GM12878 (cell line): Measurements from ENCODE around the gene LGALSL. TPM values are rescaled to one million over a fixed set of nuclear protein-coding genes. Genes with fewer than 3 reads are reported as not detected.

Experiments used
- ATAC-seq: fragments of 200-7000 bp; cut with Tn5 transposase; 3 replicates; pipeline ENCODE4 v1.9.1; 2020; ENCODE audit warnings: mild to moderate bottlenecking, moderate library complexity
- BruUV-seq: library from RNA; stranded (reverse); fragments of 400-500 nt; replicated peaks from 2 replicates; lab custom pipeline; 2021; lab: Mats Ljungman, UMichigan
- CTCF ChIA-PET: fragments of 300-600 bp; sonication (Branson Sonifier 250); formaldehyde crosslinking; extraction: SDS; loops from one replicate; lab custom pipeline; 2021; ENCODE audit warnings: inconsistent platforms; lab: Yijun Ruan, JAX
- POLR2A ChIA-PET: fragments of 350-600 bp; formaldehyde crosslinking; extraction: SDS; loops from one replicate; lab custom pipeline; 2021; ENCODE audit warnings: inconsistent platforms; lab: Charles Lee
- RAD21 ChIA-PET: fragments of 300-600 bp; sonication (Branson Sonifier 250); formaldehyde crosslinking; loops from one replicate; lab custom pipeline; 2023; ENCODE audit warnings: antibody characterized with exemption; ENCODE audit not compliant: unreplicated experiment; lab: Charles Lee
- SMC1A ChIA-PET: fragments of 300-600 bp; sonication (Branson Sonifier 250); formaldehyde crosslinking; loops from one replicate; lab custom pipeline; 2023; ENCODE audit not compliant: unreplicated experiment, uncharacterized antibody; lab: Charles Lee
- DNase-seq: peaks from one replicate; pipeline ENCODE4 v3.0.0-alpha.2; 2011; ENCODE audit warnings: low read depth, low spot score
- FAIRE-seq: peaks from 3 replicates; lab custom pipeline; 2011; peaks lifted over from hg19 to GRCh38; lab: Jason Lieb, UNC
- H2AFZ ChIP-seq: 2 replicates; pipeline ENCODE4 v1.6.0; 2011; ENCODE audit warnings: low read depth, low read length, control low read depth; ENCODE audit not compliant: control insufficient read depth
- H3K27ac ChIP-seq: 2 replicates; pipeline ENCODE4 v1.5.1; 2011; ENCODE audit warnings: control low read depth; ENCODE audit not compliant: control insufficient read depth, insufficient read depth
- H3K27me3 ChIP-seq, 2 experiments: replicated peaks in 1 of 2; 2 replicates each; pipeline versions ENCODE4 v1.6.0 to v1.6.1; 2011; ENCODE audit warnings: low read length in 1 of 2; ENCODE audit not compliant: control insufficient read depth in 2 of 2, insufficient read depth in 2 of 2
- H3K36me3 ChIP-seq, 2 experiments: 2 replicates each; pipeline ENCODE4 v1.5.1; 2011; ENCODE audit warnings: low read length in 1 of 2; ENCODE audit not compliant: control insufficient read depth in 2 of 2, insufficient read depth in 2 of 2
- H3K4me1 ChIP-seq: 2 replicates; pipeline ENCODE4 v1.6.1; 2011; ENCODE audit warnings: mild to moderate bottlenecking, low read length, moderate library complexity, mixed read lengths; ENCODE audit not compliant: control insufficient read depth, insufficient read depth
- H3K4me2 ChIP-seq: 2 replicates; pipeline ENCODE4 v1.6.0; 2011; ENCODE audit warnings: control low read depth; ENCODE audit not compliant: control insufficient read depth, insufficient read depth
- H3K4me3 ChIP-seq: fragments of 200-600 bp; sonication (generic); 2 replicates; pipeline ENCODE4 v1.5.1; 2016
- H3K79me2 ChIP-seq: 2 replicates; pipeline ENCODE4 v1.6.0; 2011; ENCODE audit warnings: low read length; ENCODE audit not compliant: control insufficient read depth, insufficient read depth
- H3K9ac ChIP-seq: 2 replicates; pipeline ENCODE4 v1.8.0; 2011; ENCODE audit warnings: low read length, control low read depth, mixed read lengths; ENCODE audit not compliant: control insufficient read depth, insufficient read depth
- H3K9me3 ChIP-seq: replicated peaks from 3 replicates; pipeline ENCODE4 v1.5.1; 2011; ENCODE audit warnings: mild to moderate bottlenecking, low read length; ENCODE audit not compliant: control insufficient read depth, insufficient read depth
- H4K20me1 ChIP-seq: 2 replicates; pipeline ENCODE4 v1.6.0; 2011; ENCODE audit not compliant: control insufficient read depth, insufficient read depth
- BRCA1 ChIP-seq: IDR thresholded peaks from 2 replicates; pipeline ENCODE4 v1.6.1; 2011; ENCODE audit warnings: low read depth, low read length, improper control_type of control experiment
- MXI1 ChIP-seq: fragments of 150-350 bp; IDR thresholded peaks from 2 replicates; pipeline ENCODE4 v1.6.1; 2011; ENCODE audit warnings: low read depth, mild to moderate bottlenecking, inconsistent platforms, low read length, improper control_type of control experiment
- WGBS: methylation state at CpG from one replicate; pipeline ENCODE4 v1.1.6; 2016; ENCODE audit warnings: low lambda C conversion rate; ENCODE audit not compliant: insufficient replicate concordance, insufficient coverage; ENCODE audit errors: missing lambda C conversion rate; 5-methylcytosine and 5-hydroxymethylcytosine counted together
- in situ Hi-C: fragments of 300-500 bp; cut with MboI; formaldehyde crosslinking; loops from 9 replicates; pipeline ENCODE4 v1.14.3; 2018; ENCODE audit warnings: mixed read lengths
- intact Hi-C: fragments of 100-400 bp; cut with micrococcal nuclease; formaldehyde crosslinking; loops from one replicate; pipeline ENCODE4 v1.14.2; 2022; ENCODE audit not compliant: unreplicated experiment
- polyA plus RNA-seq, 11 experiments: library from polyadenylated mRNA; depleted of rRNA in 4 of 11; unstranded in 6 of 11; stranded (reverse) in 5 of 11; fragments of >200 nt; fragmentation: Nextera tagmentation in 4 of 11; fragmentation: Illumina TruSeq in 1 of 11; extraction: Ambion mirVana in 4 of 11; extraction: Trizol in 1 of 11; gene quantifications; 1 replicate in 1 of 11; 2 replicates in 10 of 11; pipeline versions ENCODE4 v1.2.1 to v1.2.3, GENCODE V29; 2011 to 2016; ENCODE audit warnings: inconsistent platforms in 2 of 11, missing spikeins in 2 of 11, low read depth in 1 of 11
- total RNA-seq, 4 experiments: library from RNA; depleted of rRNA in 3 of 4; stranded (reverse); fragments of >200 nt in 3 of 4; fragmentation: Illumina TruSeq in 1 of 4; extraction: Trizol in 1 of 4; gene quantifications; 2 replicates each; pipeline versions ENCODE4 v1.2.1 to v1.2.3, GENCODE V29; 2013 to 2021

The LGALSL gene
- total and polyA plus RNA-seq, 10 of the 15 experiments (the other 5 are each of a cell fraction or from before 2014, with no cell fraction given) = 3.3 to 9.1 (median 4.9) TPM

GRCh38 chr2:64479259-64480117 lies 25.5 kb downstream of the LGALSL start:
- POLR2A ChIA-PET = no interaction called here
- Histone ChIP-seq H2AFZ (no peak overlapping the region), H3K27ac (no peak overlapping the region), H3K79me2 (no peaks in the 10 kb centered on the region), H3K4me3 (no peak overlapping the region), H4K20me1 (no peaks in the 10 kb centered on the region), H3K4me2 (no peak overlapping the region), H3K4me1 (no peaks in the 10 kb centered on the region), H3K9ac (no peak overlapping the region), H3K27me3 (no peaks in the 10 kb centered on the region), H3K36me3 (no peaks in the 10 kb centered on the region), H3K9me3 (no peaks in the 10 kb centered on the region)
- CTCF ChIA-PET = interaction anchor here (0.6 to 12.8 kb wide), 8 partner anchors 9 to 907 kb away, joined by 3 to 467 read pairs (median 5); no protein-coding TSS in a partner anchor
- RAD21 ChIA-PET = interaction anchor here (0.9 to 14.6 kb wide), 3 partner anchors 9 to 150 kb away, joined by 3 to 240 read pairs (median 4); no protein-coding TSS in a partner anchor
- intact Hi-C loops (no loop called here), in situ Hi-C loops (loop anchor here (5.0 kb wide), 1 partner anchor 52 kb away; no protein-coding TSS in a partner anchor)
- no TSS peak for BruUV-seq
- no peak for DNase-seq
- SMC1A ChIA-PET = interaction anchor here (0.8 to 14.7 kb wide), 4 partner anchors 9 to 150 kb away, joined by 3 to 300 read pairs (median 4); no protein-coding TSS in a partner anchor
- FAIRE-seq = no peak
- 80% methylated on average over 10 of the region's 10 CpGs for WGBS
- TF ChIP-seq BRCA1 = no peak
- TF ChIP-seq, all 136 proteins: peak for 0
- no peak for ATAC-seq

- ATAC-seq (no peak), DNase-seq (no peak), FAIRE-seq (no peak)
- CTCF ChIA-PET = interaction anchor here (0.6 to 12.8 kb wide), 5 partner anchors 8 to 553 kb away, joined by 3 to 467 read pairs (median 4); no protein-coding TSS in a partner anchor
- in situ Hi-C loops = no loop called here
- H3K9me3 ChIP-seq = no peaks in the 10 kb centered on the region
- H3K27me3 ChIP-seq = no peaks in the 10 kb centered on the region
- BruUV-seq = no TSS peak
- SMC1A ChIA-PET = interaction anchor here (0.9 to 14.7 kb wide), 5 partner anchors 10 to 152 kb away, joined by 4 to 300 read pairs (median 5); no protein-coding TSS in a partner anchor
- TF ChIP-seq MXI1 = no peak
- intact Hi-C loops = no loop called here
- H3K9ac ChIP-seq = no peak overlapping the region
- no peaks in the 10 kb centered on the region for H3K36me3 ChIP-seq
- WGBS = 30% methylated on average over 5 of the region's 5 CpGs
- no peak overlapping the region for H3K4me2 ChIP-seq
- POLR2A ChIA-PET = interaction anchor here (1.1 kb wide), 1 partner anchor 9 kb away, joined by 3 read pairs; no protein-coding TSS in a partner anchor
- H3K4me1 ChIP-seq = no peaks in the 10 kb centered on the region
- H3K27ac ChIP-seq = no peak overlapping the region
- H4K20me1 ChIP-seq = no peaks in the 10 kb centered on the region
- H2AFZ ChIP-seq = no peak overlapping the region
- RAD21 ChIA-PET = interaction anchor here (1.0 to 14.6 kb wide), 2 partner anchors 152 to 432 kb away, joined by 3 to 240 read pairs; no protein-coding TSS in a partner anchor
- no peak overlapping the region for H3K4me3 ChIP-seq
- no peaks in the 10 kb centered on the region for H3K79me2 ChIP-seq
Observed at GRCh38 chr2:64481665-64482064, 27.7 kb downstream of the LGALSL start.
